CMK (cell line): ENCODE measurements around the gene LDHAL6B.

Experiments
- DNase-seq: peaks from one replicate; pipeline ENCODE4 v3.0.0-alpha.2; 2010; ENCODE audit warnings: low read depth

The LDHAL6B gene

GRCh38 chr15:59218710-59219109 lies 12.1 kb downstream of the LDHAL6B start:
- DNase-seq: no peak

- no peak for DNase-seq
Observed at GRCh38 chr15:59221511-59222505, 15.2 kb downstream of the LDHAL6B start.

- no peak for DNase-seq
Observed at GRCh38 chr15:59222906-59223550, 16.4 kb downstream of the LDHAL6B start.

- no peak for DNase-seq
Observed at GRCh38 chr15:59223736-59224135, 17.1 kb downstream of the LDHAL6B start.

GRCh38 chr15:59224474-59224873 lies 17.8 kb downstream of the LDHAL6B start:
- no peak for DNase-seq

- DNase-seq: no peak
Observed at GRCh38 chr15:59227021-59227420, 20.4 kb downstream of the LDHAL6B start.

GRCh38 chr15:59229015-59229414 lies 22.4 kb downstream of the LDHAL6B start:
- no peak for DNase-seq

- no peak for DNase-seq
Observed at GRCh38 chr15:59229453-59229852, 22.8 kb downstream of the LDHAL6B start.

- no peak for DNase-seq
Observed at GRCh38 chr15:59230531-59231055, 23.9 kb downstream of the LDHAL6B start.

GRCh38 chr15:59232476-59232875 lies 25.8 kb downstream of the LDHAL6B start:
- DNase-seq: no peak

- DNase-seq: no peak
Observed at GRCh38 chr15:59236394-59236793, 29.8 kb downstream of the LDHAL6B start.

- no peak for DNase-seq
Observed at GRCh38 chr15:59237119-59237855, 30.6 kb downstream of the LDHAL6B start.

GRCh38 chr15:59237924-59238331 lies 31.3 kb downstream of the LDHAL6B start:
- no peak for DNase-seq

- DNase-seq: no peak
Observed at GRCh38 chr15:59240036-59240435, 33.4 kb downstream of the LDHAL6B start.

- no peak for DNase-seq
Observed at GRCh38 chr15:59242649-59243048, 36.0 kb downstream of the LDHAL6B start.

- no peak for DNase-seq
Observed at GRCh38 chr15:59243622-59244021, 37.0 kb downstream of the LDHAL6B start.

GRCh38 chr15:59244337-59244736 lies 37.7 kb downstream of the LDHAL6B start:
- no peak for DNase-seq

- no peak for DNase-seq
Observed at GRCh38 chr15:59245559-59245958, 38.9 kb downstream of the LDHAL6B start.

- DNase-seq: peak; percentile 3
Observed at GRCh38 chr15:59247364-59247763, 40.7 kb downstream of the LDHAL6B start.

- no peak for DNase-seq
Observed at GRCh38 chr15:59249816-59250215, 43.2 kb downstream of the LDHAL6B start.

- no peak for DNase-seq
Observed at GRCh38 chr15:59250249-59250648, 43.6 kb downstream of the LDHAL6B start.
